Measurements from ENCODE around the gene PCBP3.

DNA sequence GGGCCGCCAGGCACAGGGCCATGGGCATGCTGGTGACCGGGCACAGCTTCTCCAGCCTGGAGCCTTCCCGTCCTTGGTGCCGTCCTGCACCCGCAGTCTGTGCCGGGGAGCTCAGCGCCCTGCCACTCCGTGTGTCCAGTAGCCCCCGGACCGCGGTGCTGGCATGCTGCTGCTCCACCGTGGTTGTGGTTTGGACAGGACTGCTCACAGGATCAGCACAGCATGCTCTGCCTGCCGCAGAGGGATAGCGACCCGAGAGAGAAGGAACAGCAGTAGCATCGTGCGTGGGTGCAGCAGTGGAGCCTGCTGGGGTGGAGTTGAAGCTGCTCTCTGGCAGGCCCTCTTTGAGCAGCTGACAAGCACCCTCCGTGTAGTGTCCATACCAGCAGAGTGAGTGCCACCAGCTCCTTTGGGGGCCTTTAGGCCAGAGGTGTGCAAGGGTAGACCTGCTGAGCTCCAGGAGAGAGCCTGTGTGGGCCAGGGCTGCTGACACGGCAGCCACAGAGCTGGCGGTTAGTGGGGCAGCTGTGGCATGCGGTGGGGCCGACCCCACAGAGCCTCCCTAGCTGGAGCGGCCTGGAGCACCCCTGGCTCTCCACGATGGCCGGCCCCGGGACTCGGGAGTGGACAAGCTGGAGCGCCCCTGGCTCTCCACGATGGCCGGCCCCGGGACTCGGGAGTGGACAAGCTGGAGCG, 6.4 kb upstream of the PCBP3 start:
- TF ChIP-seq, protein P1, sequence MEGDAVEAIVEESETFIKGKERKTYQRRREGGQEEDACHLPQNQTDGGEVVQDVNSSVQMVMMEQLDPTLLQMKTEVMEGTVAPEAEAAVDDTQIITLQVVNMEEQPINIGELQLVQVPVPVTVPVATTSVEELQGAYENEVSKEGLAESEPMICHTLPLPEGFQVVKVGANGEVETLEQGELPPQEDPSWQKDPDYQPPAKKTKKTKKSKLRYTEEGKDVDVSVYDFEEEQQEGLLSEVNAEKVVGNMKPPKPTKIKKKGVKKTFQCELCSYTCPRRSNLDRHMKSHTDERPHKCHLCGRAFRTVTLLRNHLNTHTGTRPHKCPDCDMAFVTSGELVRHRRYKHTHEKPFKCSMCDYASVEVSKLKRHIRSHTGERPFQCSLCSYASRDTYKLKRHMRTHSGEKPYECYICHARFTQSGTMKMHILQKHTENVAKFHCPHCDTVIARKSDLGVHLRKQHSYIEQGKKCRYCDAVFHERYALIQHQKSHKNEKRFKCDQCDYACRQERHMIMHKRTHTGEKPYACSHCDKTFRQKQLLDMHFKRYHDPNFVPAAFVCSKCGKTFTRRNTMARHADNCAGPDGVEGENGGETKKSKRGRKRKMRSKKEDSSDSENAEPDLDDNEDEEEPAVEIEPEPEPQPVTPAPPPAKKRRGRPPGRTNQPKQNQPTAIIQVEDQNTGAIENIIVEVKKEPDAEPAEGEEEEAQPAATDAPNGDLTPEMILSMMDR (IDR thresholded peaks at IDR 0.05; ENCODE audit: extremely low read depth in 1 of 2, insufficient read depth in 1 of 2, low read depth in 1 of 2, low read length in 2 of 2), result no peak
- TF ChIP-seq POLR2A (IDR thresholded peaks at IDR 0.05; ENCODE audit: low read depth, low read length) (no peak), EZH2 (IDR thresholded peaks at IDR 0.05; ENCODE audit: borderline replicate concordance, low read depth, low read length, severe bottlenecking) (no peak), FOS (IDR thresholded peaks at IDR 0.05; ENCODE audit: borderline replicate concordance, insufficient read depth, low read length) (no peak), JUN (IDR thresholded peaks at IDR 0.05; ENCODE audit: borderline replicate concordance, insufficient read depth, insufficient read length, low read depth) (no peak)

All from endothelial cell of umbilical vein (primary cell).